Thoracic aorta (tissue), 2 donors: ENCODE measurements around the gene CPEB1. TPM values are rescaled to one million over a fixed set of nuclear protein-coding genes. Genes with fewer than 3 reads are reported as not detected.

Experiments used
- ATAC-seq: fragments of 150-250 bp; one replicate; pipeline ENCODE4 v1.8.0; 2017; ENCODE audit warnings: low read depth; ENCODE audit not compliant: insufficient number of reproducible peaks, low FRiP score
- DNase-seq: peaks from one replicate; pipeline ENCODE4 v3.0.0-alpha.2; 2020; ENCODE audit warnings: low spot score
- H3K27ac ChIP-seq, 2 donors: fragments of 200-600 bp; sonication (generic); 1 replicate in 1 of 2; 2 replicates in 1 of 2; pipeline ENCODE4 v1.5.1; 2016; ENCODE audit warnings: mild to moderate bottlenecking in 2 of 2, moderate library complexity in 2 of 2
- H3K27me3 ChIP-seq: fragments of 200-600 bp; sonication (generic); replicated peaks from 2 replicates; pipeline ENCODE4 v1.6.0; 2016; ENCODE audit warnings: mild to moderate bottlenecking; ENCODE audit not compliant: insufficient read depth
- H3K36me3 ChIP-seq: fragments of 200-600 bp; sonication (generic); one replicate; pipeline ENCODE4 v1.5.1; 2016
- H3K4me1 ChIP-seq, 2 donors: fragments of 200-600 bp; sonication (generic); 1 replicate in 1 of 2; 2 replicates in 1 of 2; pipeline versions ENCODE4 v1.5.1 to v1.6.0; 2016; ENCODE audit warnings: low read depth in 2 of 2, mild to moderate bottlenecking in 1 of 2; ENCODE audit not compliant: control insufficient read depth in 1 of 2
- H3K4me3 ChIP-seq: fragments of 200-600 bp; sonication (generic); 2 replicates; pipeline ENCODE4 v1.5.1; 2016; ENCODE audit warnings: mild to moderate bottlenecking
- H3K9me3 ChIP-seq: fragments of 200-600 bp; sonication (generic); 2 replicates; pipeline ENCODE4 v1.5.1; 2016
- CTCF ChIP-seq: fragments of 200-600 bp; sonication (generic); IDR thresholded peaks from one replicate; pipeline ENCODE4 v1.5.1; 2019; ENCODE audit warnings: antibody characterized with exemption
- total RNA-seq, 2 donors: library from RNA; depleted of rRNA; stranded (reverse); fragments of >200 nt; gene quantifications; one replicate each; pipeline versions ENCODE4 v1.1.0 to v1.2.3, GENCODE V29; 2016

The CPEB1 gene
- total RNA-seq, 2 donors from 2014 or later: 2.0 to 2.8 TPM

GRCh38 chr15:82595766-82596165, 51.4 kb downstream of the CPEB1 start:
- Histone ChIP-seq H3K36me3 (no peaks in the 10 kb centered on the region), H3K4me3 (no peak overlapping the region), H3K27ac (no peak overlapping the region), H3K27me3 (no peaks in the 10 kb centered on the region), H3K4me1 (no peaks in the 10 kb centered on the region), H3K9me3 (no peaks in the 10 kb centered on the region)
- no peak for ATAC-seq
- no peak for DNase-seq
- no peak for TF ChIP-seq CTCF

GRCh38 chr15:82595203-82595602, 52.0 kb downstream of the CPEB1 start:
- no peak for TF ChIP-seq CTCF
- Histone ChIP-seq H3K27ac (no peak overlapping the region), H3K36me3 (no peaks in the 10 kb centered on the region), H3K9me3 (no peaks in the 10 kb centered on the region), H3K27me3 (no peaks in the 10 kb centered on the region), H3K4me1 (no peaks in the 10 kb centered on the region), H3K4me3 (no peak overlapping the region)
- ATAC-seq (no peak), DNase-seq (no peak)

- no peak overlapping the region for H3K27ac ChIP-seq
- H3K4me1 ChIP-seq: no peaks in the 10 kb centered on the region
- H3K27me3 ChIP-seq: no peaks in the 10 kb centered on the region
- ATAC-seq: no peak
- H3K9me3 ChIP-seq: no peaks in the 10 kb centered on the region
- TF ChIP-seq CTCF: no peak
- DNase-seq: no peak
- no peak overlapping the region for H3K4me3 ChIP-seq
- no peaks in the 10 kb centered on the region for H3K36me3 ChIP-seq
Measured at GRCh38 chr15:82587805-82588204, 59.4 kb downstream of the CPEB1 start.

GRCh38 chr15:82585072-82585471, 62.1 kb downstream of the CPEB1 start:
- no peak for TF ChIP-seq CTCF
- Histone ChIP-seq H3K4me1 (no peaks in the 10 kb centered on the region), H3K36me3 (no peaks in the 10 kb centered on the region), H3K27ac (no peak overlapping the region), H3K9me3 (no peaks in the 10 kb centered on the region), H3K4me3 (no peak overlapping the region), H3K27me3 (no peaks in the 10 kb centered on the region)
- no peak for ATAC-seq
- DNase-seq: no peak

- no peak for TF ChIP-seq CTCF
- DNase-seq (no peak), ATAC-seq (no peak)
- H3K27ac ChIP-seq: no peak overlapping the region
- H3K4me1 ChIP-seq: no peaks in the 10 kb centered on the region
- H3K36me3 ChIP-seq: no peaks in the 10 kb centered on the region
- no peaks in the 10 kb centered on the region for H3K27me3 ChIP-seq
- H3K4me3 ChIP-seq: no peak overlapping the region
- H3K9me3 ChIP-seq: no peaks in the 10 kb centered on the region
Measured at GRCh38 chr15:82580713-82581112, 66.5 kb downstream of the CPEB1 start.
